Activated T-cell treated with anti-CD3 and anti-CD28 coated beads for 48 hours (primary cell): ENCODE measurements around the gene STK24.

ENCODE experiments used
- DNase-seq: peaks from one replicate; pipeline ENCODE4 v3.0.0-alpha.2; 2020; ENCODE audit warnings: low read depth

Gene STK24

GRCh38 chr13:98556142-98556816 is 20.6 kb downstream of the STK24 start:
- no peak for DNase-seq

- no peak for DNase-seq
These were observed 27.1 kb downstream of the STK24 start for GRCh38 chr13:98549728-98550317.

- DNase-seq: no peak
These were observed 27.7 kb downstream of the STK24 start for GRCh38 chr13:98549006-98549727.

- DNase-seq: no peak
These were observed 28.7 kb downstream of the STK24 start for GRCh38 chr13:98548230-98548629.

GRCh38 chr13:98547455-98547854 is 29.5 kb downstream of the STK24 start:
- no peak for DNase-seq

- no peak for DNase-seq
These were observed 30.5 kb downstream of the STK24 start for GRCh38 chr13:98546402-98546801.

- DNase-seq: no peak
These were observed 32.7 kb downstream of the STK24 start for GRCh38 chr13:98544104-98544710.

GRCh38 chr13:98543378-98544103 is 33.4 kb downstream of the STK24 start:
- DNase-seq: no peak

GRCh38 chr13:98542568-98543377 is 34.1 kb downstream of the STK24 start:
- no peak for DNase-seq

- DNase-seq: no peak
These were observed 35.2 kb downstream of the STK24 start for GRCh38 chr13:98541701-98542203.

GRCh38 chr13:98541191-98541590 is 35.7 kb downstream of the STK24 start:
- no peak for DNase-seq

GRCh38 chr13:98540476-98540875 is 36.4 kb downstream of the STK24 start:
- no peak for DNase-seq

GRCh38 chr13:98539666-98540065 is 37.2 kb downstream of the STK24 start:
- DNase-seq: no peak

GRCh38 chr13:98538876-98539275 is 38.0 kb downstream of the STK24 start:
- no peak for DNase-seq

GRCh38 chr13:98537740-98538139 is 39.2 kb downstream of the STK24 start:
- no peak for DNase-seq

- DNase-seq: no peak
These were observed 39.6 kb downstream of the STK24 start for GRCh38 chr13:98537306-98537705.

- DNase-seq: no peak
These were observed 40.2 kb downstream of the STK24 start for GRCh38 chr13:98536729-98537128.

- no peak for DNase-seq
These were observed 41.2 kb downstream of the STK24 start for GRCh38 chr13:98535501-98536354.

- no peak for DNase-seq
These were observed 42.1 kb downstream of the STK24 start for GRCh38 chr13:98534821-98535220.

GRCh38 chr13:98533912-98534311 is 43.0 kb downstream of the STK24 start:
- DNase-seq: no peak
